Measurements from ENCODE around the gene CA12.

DNA sequence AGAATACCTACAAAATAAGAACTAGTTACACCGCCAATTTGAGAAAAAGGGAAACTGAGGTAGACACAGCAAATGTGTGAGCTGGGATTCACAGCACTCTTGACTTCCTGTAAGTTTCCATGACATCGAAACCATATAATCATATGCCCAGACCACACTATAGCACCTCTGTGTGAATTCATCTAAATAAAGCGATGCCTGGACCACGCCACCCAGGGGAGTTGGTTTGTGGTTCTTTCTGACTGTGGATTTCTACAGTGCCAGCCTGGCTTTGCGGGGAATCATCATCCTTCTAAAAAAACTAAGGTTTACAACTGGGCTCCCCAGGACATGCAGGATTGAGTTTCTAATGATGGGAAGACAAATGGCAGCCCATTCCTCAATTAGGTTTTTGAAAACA, 23.5 kb upstream of the CA12 start:
- TF ChIP-seq, protein P1, sequence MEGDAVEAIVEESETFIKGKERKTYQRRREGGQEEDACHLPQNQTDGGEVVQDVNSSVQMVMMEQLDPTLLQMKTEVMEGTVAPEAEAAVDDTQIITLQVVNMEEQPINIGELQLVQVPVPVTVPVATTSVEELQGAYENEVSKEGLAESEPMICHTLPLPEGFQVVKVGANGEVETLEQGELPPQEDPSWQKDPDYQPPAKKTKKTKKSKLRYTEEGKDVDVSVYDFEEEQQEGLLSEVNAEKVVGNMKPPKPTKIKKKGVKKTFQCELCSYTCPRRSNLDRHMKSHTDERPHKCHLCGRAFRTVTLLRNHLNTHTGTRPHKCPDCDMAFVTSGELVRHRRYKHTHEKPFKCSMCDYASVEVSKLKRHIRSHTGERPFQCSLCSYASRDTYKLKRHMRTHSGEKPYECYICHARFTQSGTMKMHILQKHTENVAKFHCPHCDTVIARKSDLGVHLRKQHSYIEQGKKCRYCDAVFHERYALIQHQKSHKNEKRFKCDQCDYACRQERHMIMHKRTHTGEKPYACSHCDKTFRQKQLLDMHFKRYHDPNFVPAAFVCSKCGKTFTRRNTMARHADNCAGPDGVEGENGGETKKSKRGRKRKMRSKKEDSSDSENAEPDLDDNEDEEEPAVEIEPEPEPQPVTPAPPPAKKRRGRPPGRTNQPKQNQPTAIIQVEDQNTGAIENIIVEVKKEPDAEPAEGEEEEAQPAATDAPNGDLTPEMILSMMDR (conservative IDR thresholded peaks at IDR 0.05; ENCODE audit: low read depth, low read length), result no peak
- no peak for TF ChIP-seq EZH2 (IDR thresholded peaks at IDR 0.05; ENCODE audit: borderline replicate concordance, low read depth, low read length, poor library complexity, severe bottlenecking)

Data from A673 (cell line).